Measurements from ENCODE around the gene AQP3.
"Not testable (repeated sequence)": the region's sequence is repeated elsewhere in the genome, so short reads cannot be mapped to it uniquely, and the experiment has no call there.

DNA sequence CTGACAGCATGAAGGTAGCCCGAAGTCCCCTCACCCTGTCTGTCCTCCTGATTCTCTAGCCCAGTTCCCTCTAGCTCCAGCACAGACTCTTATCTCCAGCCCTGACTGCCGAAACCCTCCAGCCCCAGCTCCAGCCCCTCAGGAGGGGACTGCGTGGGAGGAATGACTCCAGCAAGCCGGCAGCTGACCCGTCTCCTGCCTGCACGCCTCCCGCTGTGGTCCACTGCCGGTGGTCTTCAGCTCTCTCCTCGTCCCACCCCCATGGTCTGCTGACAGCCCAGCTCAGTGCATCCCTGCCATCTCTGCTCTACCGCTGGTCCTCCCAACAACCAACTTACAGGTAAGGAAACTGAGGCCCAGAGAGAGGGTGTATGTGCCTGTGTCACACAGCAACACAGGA, 45.6 kb downstream of the AQP3 start:
- TF ChIP-seq, protein P1, sequence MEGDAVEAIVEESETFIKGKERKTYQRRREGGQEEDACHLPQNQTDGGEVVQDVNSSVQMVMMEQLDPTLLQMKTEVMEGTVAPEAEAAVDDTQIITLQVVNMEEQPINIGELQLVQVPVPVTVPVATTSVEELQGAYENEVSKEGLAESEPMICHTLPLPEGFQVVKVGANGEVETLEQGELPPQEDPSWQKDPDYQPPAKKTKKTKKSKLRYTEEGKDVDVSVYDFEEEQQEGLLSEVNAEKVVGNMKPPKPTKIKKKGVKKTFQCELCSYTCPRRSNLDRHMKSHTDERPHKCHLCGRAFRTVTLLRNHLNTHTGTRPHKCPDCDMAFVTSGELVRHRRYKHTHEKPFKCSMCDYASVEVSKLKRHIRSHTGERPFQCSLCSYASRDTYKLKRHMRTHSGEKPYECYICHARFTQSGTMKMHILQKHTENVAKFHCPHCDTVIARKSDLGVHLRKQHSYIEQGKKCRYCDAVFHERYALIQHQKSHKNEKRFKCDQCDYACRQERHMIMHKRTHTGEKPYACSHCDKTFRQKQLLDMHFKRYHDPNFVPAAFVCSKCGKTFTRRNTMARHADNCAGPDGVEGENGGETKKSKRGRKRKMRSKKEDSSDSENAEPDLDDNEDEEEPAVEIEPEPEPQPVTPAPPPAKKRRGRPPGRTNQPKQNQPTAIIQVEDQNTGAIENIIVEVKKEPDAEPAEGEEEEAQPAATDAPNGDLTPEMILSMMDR (IDR thresholded peaks at IDR 0.05): not testable (repeated sequence)
- TF ChIP-seq POLR2A, POLR2AphosphoS5, EP300 (IDR thresholded peaks at IDR 0.05): not testable (repeated sequence)
